Mesothelial cell of epicardium (in vitro differentiated cells): ENCODE data around the gene TBR1. TPM values are rescaled to one million over a fixed set of nuclear protein-coding genes. Genes with fewer than 3 reads are reported as not detected.

Source experiments
- DNase-seq, 2 experiments: peaks; one replicate each; pipeline ENCODE4 v3.0.0; 2021; ENCODE audit warnings: low spot score in 2 of 2; ENCODE audit not compliant: unreplicated experiment in 2 of 2
- H3K27ac Mint-ChIP-seq: 2 replicates; pipeline ENCODE4 v1.8.0; 2021; ENCODE audit warnings: mixed read lengths
- H3K27me3 Mint-ChIP-seq: 2 replicates; pipeline ENCODE4 v1.8.0; 2021; ENCODE audit warnings: low read depth, mixed read lengths
- H3K36me3 Mint-ChIP-seq: 2 replicates; pipeline ENCODE4 v1.8.0; 2021; ENCODE audit warnings: mixed read lengths
- H3K4me1 Mint-ChIP-seq: 2 replicates; pipeline ENCODE4 v1.8.0; 2021; ENCODE audit warnings: mixed read lengths
- H3K4me3 Mint-ChIP-seq: 2 replicates; pipeline ENCODE4 v1.8.0; 2021; ENCODE audit warnings: mild to moderate bottlenecking, moderate library complexity, mixed read lengths
- H3K9me3 Mint-ChIP-seq: 2 replicates; pipeline ENCODE4 v1.8.0; 2021; ENCODE audit warnings: mixed read lengths
- total RNA-seq: library from RNA; stranded (reverse); gene quantifications from 3 replicates; pipeline ENCODE4 v1.2.1, GENCODE V29; 2021
- TF ChIP-seq, protein P1 (sequence below): fragments of 200-600 bp; sonication (generic); IDR thresholded peaks from one replicate; pipeline ENCODE4 v1.5.0; 2021; ENCODE audit warnings: antibody characterized with exemption; ENCODE audit not compliant: unreplicated experiment

TBR1 gene
- total RNA-seq, 1 donor from 2014 or later = 0.13 TPM

DNA sequence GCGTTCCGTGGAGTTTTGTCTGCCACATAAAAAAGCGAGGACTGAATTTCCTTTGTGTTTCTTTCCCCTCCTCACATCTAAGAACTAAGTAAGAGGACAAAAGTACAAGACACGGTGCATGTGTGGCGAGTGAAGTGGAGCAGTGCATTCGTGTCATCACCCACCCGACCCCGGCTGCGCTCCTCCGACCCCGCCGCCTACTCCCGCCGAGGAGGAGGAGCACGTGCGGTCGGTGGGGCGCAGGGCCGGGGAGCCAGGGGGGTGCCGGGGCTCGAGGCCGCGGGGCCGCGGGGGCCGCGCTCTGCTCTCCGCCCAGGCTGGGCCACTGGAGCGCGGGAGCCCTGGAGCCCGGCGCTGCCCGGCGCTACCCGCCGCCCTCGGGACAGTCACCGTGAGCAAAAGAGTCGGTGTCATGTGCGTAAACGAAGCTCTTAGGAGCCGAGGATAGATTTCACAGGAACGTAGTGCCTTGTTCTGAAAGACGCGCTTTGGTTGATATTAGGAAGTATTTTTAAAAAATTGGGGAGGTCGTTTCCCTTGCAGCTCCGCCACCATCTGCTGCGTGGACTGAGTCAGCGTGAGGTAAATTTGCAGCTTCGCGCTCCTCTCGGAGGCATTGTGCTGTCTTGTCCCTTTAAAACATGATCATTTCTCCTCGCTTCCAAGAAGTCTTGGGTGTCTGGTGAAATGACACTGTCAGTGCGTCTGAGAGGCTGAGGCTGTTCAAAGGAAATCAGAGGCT is 11.0 kb downstream of the TBR1 start:
- H3K27me3 Mint-ChIP-seq = peaks cover 95% of the 10 kb centered on the region
- TF ChIP-seq, protein P1, sequence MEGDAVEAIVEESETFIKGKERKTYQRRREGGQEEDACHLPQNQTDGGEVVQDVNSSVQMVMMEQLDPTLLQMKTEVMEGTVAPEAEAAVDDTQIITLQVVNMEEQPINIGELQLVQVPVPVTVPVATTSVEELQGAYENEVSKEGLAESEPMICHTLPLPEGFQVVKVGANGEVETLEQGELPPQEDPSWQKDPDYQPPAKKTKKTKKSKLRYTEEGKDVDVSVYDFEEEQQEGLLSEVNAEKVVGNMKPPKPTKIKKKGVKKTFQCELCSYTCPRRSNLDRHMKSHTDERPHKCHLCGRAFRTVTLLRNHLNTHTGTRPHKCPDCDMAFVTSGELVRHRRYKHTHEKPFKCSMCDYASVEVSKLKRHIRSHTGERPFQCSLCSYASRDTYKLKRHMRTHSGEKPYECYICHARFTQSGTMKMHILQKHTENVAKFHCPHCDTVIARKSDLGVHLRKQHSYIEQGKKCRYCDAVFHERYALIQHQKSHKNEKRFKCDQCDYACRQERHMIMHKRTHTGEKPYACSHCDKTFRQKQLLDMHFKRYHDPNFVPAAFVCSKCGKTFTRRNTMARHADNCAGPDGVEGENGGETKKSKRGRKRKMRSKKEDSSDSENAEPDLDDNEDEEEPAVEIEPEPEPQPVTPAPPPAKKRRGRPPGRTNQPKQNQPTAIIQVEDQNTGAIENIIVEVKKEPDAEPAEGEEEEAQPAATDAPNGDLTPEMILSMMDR = no peak
- H3K9me3 Mint-ChIP-seq = no peaks in the 10 kb centered on the region
- no peak overlapping the region for H3K27ac Mint-ChIP-seq
- peaks cover 2% of the 10 kb centered on the region for H3K36me3 Mint-ChIP-seq
- DNase-seq = peak in 1 of 2 experiments; percentile 41
- peaks cover 17% of the 10 kb centered on the region for H3K4me1 Mint-ChIP-seq
- peak overlapping the region; percentile 56 for H3K4me3 Mint-ChIP-seq

DNA sequence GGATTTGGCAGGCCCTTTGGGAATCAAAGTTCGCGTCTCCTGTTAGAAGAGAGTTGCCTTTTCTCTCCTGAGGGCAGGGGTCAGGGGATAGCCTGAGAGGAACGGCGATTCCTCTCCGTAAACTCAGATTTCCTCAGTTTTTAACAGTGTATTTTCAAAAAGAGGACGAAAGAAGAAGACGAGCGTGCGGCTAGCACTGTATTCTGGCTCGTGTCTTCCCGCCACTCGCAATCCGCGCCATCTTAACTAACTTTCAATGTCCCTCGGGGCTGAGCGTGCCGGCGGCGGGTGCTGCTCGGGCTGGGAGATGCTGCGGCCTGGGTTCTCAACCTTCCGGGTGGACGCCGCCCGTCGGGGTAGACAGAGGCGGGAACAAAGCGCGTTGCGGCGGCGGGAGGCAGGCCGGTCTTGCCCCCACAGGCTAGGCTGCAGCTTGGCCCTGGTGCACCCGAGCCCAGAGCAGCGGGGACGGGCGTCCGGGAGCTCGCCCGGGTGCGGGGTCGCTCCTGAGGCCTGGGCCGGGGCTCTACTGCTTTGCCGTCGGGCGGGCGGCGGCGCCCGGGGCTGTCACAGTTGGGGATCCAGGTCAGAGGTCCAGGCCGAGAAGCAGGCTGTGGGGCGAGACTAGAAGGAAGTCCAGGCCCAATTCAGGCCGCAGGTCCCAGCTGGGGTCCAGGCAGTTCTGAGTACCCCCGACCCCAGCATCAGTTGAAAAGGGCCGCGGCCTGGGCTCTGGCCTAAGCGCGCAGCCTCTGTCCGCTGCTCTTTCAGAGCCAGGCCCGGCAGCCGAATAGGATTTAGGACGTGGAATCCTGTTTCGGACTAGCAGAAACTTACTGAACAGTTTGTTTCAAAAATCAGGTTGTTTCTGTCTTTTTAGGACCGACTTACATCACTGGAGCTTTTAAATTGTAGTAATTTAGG is 11.8 kb downstream of the TBR1 start:
- Mint-ChIP-seq H3K9me3 (no peaks in the 10 kb centered on the region), H3K4me1 (peaks cover 17% of the 10 kb centered on the region), H3K27me3 (peaks cover 95% of the 10 kb centered on the region), H3K36me3 (peaks cover 2% of the 10 kb centered on the region), H3K27ac (no peak overlapping the region), H3K4me3 (peak overlapping the region; percentile 56)
- TF ChIP-seq, protein P1 = no peak
- peak in 1 of 2 experiments; percentile 38 for DNase-seq

DNA sequence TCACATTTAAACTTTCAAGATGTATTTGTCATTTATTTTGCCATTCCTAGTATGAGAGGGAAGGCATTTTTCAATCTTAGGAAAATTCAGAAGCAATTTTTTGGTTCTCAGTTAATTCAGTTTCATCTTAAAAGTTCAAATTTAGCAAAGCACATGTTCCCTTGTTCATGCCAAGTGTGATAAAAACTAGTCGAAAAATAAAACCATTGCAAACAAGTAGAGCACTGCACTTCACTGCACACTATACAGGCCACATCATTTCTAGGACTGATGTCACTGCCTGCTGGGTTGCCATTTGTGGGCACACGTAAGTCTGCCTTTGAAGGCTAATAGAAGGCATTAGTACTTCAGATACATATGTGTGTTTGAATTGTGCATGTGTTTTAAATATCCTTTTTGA is 14.3 kb downstream of the TBR1 start:
- no peak overlapping the region for H3K27ac Mint-ChIP-seq

DNA sequence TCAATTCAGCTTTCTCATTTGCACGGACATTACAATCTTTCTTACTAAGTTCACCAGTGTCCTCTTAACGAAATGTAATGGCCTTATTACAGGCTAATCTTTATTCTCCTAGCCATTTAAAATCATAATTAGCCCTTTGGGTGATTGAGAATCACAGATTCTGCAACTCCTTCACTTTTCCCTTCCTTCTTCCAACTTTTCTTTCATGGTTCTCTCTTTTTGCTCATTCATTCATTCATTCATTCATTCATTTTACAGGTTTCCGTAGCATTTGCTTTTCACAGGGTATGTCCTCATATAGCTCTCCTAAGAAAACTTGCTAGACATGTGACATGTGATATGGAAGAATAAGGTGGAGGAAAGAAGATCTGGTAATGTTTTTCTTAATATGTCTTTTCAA is 16.0 kb downstream of the TBR1 start:
- TF ChIP-seq, protein P1 = no peak
- H3K4me3 Mint-ChIP-seq = no peak overlapping the region
- H3K4me1 Mint-ChIP-seq = peaks cover 7% of the 10 kb centered on the region
- peaks cover 6% of the 10 kb centered on the region for H3K9me3 Mint-ChIP-seq
- DNase-seq = no peak
- peaks cover 97% of the 10 kb centered on the region for H3K27me3 Mint-ChIP-seq
- no peak overlapping the region for H3K27ac Mint-ChIP-seq
- H3K36me3 Mint-ChIP-seq = peaks cover 2% of the 10 kb centered on the region

More for the DNA sequence above, 14.3 kb downstream of the TBR1 start:
- no peak overlapping the region for H3K4me3 Mint-ChIP-seq
- peaks cover 9% of the 10 kb centered on the region for H3K4me1 Mint-ChIP-seq
- TF ChIP-seq, protein P1 = no peak
- DNase-seq = no peak
- H3K27me3 Mint-ChIP-seq = peaks cover 98% of the 10 kb centered on the region
- peaks cover 3% of the 10 kb centered on the region for H3K9me3 Mint-ChIP-seq
- H3K36me3 Mint-ChIP-seq = peaks cover 2% of the 10 kb centered on the region

DNA sequence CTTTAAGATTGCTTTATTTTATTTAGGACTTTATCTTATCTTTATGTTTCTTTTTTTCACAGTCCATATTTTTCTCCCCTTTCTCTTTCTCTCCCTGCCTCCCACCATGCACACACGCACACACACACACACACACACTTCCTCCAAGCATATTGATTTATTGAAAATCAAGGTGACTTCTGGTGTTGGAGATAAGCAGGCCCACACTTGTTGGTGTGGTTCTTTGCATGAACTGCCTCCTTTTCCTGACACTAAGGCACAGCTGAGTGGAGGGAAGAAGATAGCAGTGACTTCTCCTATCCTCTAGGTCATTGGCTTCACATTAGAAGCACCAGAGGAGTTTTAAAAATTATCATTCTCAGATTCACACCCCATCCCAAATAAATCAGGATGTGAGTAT is 18.0 kb downstream of the TBR1 start:
- no peak overlapping the region for H3K4me3 Mint-ChIP-seq
- H3K36me3 Mint-ChIP-seq = no peaks in the 10 kb centered on the region
- no peaks in the 10 kb centered on the region for H3K4me1 Mint-ChIP-seq
- peaks cover 88% of the 10 kb centered on the region for H3K27me3 Mint-ChIP-seq
- no peak overlapping the region for H3K27ac Mint-ChIP-seq
- H3K9me3 Mint-ChIP-seq = peaks cover 6% of the 10 kb centered on the region
- TF ChIP-seq, protein P1 = no peak
- DNase-seq = no peak
